GM19467 (cell line): ENCODE results near the gene SIRPG.
"Not testable (repeated sequence)": the region's sequence is repeated elsewhere in the genome, so short reads cannot be mapped to it uniquely, and the experiment has no call there.

Source experiments
- ATAC-seq: cut with Tn5 transposase; IDR thresholded peaks from one replicate; pipeline ENCODE4 v1.9.1; 2021; ENCODE audit warnings: mild to moderate bottlenecking, moderate library complexity; ENCODE audit not compliant: unreplicated experiment

The SIRPG gene

DNA sequence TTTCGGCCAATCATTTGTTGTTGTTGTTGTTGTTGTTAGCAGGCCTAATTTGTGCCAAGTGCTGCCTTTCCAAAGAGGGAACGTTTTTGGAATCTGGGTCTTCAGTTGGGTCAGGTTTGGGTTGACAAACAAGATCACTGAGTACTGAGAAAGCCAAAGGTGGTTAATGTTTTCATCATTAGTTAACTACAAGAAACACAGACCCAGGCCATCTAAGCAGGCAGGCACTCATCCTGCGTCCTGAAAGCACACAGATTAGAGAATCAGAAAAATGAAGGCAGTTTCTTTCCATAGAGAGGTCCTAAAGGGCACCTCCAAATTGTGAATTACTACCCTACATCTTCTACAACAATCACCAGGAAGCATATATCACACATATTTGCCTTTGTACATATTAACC lies 15.1 kb upstream of the SIRPG start:
- no peak for ATAC-seq

DNA sequence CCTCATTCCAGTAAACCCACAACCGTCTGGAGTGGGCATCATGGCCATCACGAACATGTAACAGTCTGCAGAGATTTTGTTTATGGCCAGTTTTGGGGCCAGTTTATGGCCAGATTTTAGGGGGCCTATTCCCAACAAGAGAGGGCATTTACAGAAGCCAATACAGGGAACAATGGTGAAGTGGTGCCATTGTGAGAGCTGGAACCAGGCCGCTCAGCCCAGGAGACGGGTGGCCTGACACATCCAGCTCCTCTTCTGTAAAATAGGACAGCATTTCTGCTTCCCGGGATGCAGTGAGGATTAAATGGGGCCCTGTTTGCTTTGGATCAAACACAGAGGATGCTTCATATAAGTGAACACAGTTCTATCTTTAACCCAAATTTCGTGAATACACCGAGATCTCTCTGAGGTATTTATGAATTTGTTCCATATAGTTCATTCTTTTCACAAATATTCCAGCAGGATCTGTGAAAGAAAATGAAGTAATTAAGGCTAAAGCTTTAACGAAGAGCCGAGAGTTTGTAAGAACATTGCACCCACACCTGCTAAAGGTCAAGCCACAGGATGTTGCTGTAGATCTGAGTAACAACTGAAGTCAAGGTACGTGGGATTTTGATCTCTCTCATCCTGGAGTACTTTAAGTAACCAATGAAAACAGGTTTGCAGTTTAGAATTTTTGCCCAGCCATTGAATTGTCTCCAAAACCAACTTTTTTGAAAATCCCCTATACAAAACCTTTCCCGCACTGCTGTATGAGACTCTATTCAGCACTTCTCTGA lies 14.5 kb upstream of the SIRPG start:
- ATAC-seq = no peak

DNA sequence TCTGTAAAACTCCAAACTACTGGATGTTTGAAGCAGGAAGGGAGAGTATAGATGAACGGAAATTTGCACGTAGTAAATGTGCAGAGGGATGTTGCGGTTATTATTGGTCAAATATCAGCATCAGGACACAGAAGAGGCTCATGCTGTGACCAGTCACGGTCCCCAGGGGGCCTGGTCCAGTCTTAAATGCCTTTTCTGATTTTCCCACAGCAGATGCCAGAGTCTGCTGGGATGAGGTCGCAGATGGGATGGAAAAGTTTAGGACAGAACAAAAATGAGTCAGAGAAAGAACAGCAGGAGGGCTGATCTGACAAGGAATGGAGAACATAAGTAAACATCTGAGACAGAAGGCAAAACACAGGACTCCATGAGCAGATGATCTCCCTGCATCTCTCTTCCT lies 11.7 kb upstream of the SIRPG start:
- ATAC-seq = no peak

DNA sequence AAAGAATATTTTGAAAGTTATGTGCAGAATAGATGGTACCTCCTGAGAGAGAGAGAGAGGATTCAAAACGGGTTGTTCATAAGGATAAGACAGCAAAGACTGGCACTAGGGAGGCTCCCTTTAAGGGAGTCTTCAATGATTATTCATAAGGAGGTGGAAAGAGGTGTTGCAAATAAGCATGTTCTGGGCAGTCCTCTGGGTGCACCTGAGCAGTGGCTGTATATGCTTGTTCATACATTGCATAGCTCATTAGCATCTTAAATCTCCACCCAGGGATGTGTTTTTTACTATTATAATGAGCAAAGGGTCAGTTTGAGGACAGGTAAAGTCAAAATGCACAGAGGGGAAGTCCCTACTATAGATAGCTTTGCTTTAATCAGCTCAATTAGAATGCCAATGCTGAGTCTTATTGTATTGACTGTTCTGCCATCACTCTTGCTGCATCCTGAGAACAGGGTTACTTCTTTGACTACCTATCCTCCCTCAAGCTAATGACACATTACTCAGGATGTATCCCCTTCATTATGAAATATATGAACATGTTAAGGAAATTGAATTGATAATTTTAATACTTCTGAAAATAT lies 10.0 kb upstream of the SIRPG start:
- ATAC-seq = no peak

DNA sequence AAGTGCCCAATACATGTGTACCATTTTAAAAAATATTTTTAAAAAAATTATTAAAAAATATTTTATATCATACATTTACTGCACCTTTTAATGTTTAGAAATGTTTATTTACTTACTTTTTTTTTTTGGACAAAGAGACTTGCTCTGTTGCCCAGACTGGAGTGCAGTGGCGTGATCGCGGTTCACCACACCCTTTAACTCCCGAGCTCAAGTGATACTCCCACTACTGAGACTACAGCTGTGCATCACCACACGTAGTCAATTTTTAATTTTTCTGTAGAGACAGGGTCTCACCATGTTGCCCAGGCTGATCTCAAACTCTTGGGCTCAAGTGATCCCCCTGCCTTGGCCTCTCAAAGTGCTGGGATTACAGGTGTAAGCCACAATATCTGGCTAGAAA lies 9.2 kb upstream of the SIRPG start:
- no peak for ATAC-seq

DNA sequence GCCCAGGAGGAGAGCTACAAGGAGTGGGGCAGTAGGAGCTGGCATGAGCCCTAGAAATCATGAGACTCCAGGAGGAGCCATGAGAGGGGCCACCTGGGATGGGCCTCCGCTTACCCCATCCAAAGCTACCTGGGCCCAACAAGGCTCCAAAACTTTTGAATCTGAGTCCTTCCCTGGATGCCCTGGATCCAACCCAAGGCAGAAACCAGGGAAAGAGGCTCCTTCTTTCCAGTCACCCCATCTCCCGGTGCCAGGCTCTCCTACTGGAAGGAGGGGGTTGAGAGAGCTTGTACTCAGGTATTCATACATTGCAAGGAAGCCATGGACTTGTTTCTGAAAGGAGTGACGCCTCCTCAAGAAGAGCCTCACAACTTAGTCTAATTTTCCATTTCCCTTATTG lies 7.8 kb upstream of the SIRPG start:
- ATAC-seq = no peak

DNA sequence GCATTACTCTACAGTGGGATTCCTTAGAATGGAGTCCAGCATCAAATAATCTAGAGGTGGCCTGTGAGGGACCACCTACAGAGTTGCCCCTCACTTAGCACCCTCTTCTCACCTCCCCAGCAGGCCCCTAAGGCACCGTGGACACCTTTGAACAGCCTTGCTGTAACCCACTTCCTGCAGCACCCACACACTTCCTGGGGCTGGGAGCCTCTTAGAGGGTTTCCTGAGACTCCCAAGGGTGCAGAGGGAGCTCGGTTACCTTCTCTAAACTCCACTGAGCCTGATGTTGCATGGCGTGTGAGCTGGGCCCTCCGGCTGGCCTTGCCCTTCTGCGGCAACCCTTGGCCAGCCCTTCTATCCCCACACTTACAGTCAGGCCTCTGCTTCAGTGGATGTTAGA lies 7.3 kb upstream of the SIRPG start:
- ATAC-seq = no peak

DNA sequence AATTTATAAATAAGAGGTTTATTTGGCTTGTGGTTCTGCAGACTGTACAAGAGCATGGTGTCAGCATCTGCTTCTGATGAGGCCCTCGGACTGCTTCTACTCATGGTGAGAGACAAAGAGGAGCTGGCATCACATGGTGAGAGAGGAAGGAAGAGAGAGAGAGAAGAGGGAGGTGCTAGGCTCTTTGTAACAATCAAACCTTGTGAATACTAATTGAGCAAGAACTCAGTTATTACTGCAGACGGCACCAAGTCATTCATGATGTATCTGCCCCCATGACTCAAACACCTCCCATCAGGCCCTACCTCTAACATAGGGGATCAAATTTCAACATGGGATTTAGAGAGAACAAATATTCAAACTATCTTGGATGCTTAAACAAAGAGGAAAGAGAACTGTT lies 6.3 kb upstream of the SIRPG start:
- no peak for ATAC-seq

DNA sequence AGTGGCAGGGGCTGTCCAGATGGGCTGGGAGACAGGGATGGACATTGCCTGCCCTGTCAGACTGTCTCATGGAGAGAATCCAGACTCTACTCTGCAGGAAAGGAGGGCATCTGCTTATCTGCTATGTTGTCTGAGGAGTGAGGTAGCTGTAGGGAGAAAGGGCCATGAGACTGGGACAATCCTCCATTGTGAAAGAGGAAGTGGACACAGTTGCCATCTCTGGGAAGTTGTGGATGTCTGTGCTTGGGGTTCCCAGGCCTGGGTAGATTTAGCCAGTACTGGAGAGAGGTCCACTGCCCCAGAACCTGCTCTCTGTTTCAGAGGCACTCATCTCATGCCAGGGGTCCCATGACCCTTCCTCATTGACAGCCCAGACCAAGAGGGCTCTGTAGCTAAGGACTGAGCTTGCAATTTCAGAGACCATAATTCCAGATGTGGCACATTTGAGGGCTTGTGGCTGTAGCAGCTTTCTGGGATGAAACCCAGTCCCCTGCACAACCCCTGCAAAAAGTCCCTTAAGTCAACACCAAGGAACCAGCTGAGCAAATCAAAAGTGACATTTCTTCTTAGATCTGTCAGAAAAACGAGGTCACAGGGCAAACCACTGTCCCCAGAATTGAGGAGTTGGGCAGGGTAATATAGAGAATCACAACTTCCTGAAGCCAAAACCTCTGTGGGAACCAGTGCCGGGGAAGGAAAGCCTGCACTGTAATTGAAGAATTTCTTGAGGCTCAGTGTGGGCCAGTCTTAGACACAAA lies 4.1 kb upstream of the SIRPG start:
- ATAC-seq = no peak

DNA sequence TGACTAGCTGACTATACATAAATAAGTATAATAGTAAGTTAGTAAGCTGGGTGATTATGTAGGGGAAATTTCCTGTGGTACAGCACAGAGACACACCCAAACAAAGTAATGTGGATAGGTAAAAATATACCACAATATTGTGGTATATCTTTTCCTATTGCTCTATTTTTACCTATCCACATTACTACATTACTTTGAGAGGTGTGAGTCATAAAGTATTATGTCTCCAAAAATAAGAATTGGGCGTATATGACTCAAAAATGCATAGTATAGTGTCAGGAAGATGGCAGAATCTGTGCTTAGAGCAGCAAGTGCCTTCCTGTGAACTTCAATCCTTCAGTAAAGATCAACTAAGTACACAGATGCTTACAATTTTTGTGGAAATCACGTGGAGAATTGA lies 2.7 kb upstream of the SIRPG start:
- no peak for ATAC-seq

DNA sequence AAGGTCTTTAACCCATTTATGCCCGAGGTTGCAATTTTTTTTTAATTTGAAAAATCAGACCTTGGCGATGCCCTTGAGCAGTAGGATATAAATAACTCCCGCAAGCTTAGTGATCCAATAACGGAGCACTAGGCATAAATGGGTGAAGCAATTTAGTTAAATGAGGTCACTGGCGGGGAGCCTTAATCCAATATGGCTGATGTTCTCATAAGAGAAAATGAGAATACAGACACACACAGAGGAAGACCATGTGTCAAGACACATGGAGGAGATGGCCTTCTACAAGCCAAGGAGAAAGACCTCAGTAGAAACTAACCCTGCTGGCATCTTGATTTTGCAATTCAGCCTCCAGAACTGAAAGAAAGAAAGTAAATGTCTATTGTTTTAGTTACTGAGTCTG lies 735 bp downstream of the SIRPG start:
- no peak for ATAC-seq

DNA sequence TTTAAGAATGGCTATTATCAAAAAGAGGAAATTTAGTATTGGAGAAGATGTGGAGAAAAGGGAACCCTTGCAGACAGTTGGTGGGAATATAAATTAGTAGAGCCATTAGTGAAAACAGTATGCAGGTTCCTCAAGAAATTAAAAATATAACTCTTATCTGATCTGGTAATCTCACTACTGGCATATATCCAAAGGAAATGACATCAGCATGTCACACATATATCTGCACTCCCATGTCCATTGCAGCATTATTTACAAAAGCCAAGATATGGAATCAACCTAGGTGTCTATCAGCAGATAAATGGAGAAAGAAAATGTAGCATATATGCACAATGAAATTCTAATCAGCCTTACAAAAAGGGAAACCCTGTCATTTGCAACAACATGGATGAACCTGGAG lies 2.6 kb downstream of the SIRPG start:
- no peak for ATAC-seq

DNA sequence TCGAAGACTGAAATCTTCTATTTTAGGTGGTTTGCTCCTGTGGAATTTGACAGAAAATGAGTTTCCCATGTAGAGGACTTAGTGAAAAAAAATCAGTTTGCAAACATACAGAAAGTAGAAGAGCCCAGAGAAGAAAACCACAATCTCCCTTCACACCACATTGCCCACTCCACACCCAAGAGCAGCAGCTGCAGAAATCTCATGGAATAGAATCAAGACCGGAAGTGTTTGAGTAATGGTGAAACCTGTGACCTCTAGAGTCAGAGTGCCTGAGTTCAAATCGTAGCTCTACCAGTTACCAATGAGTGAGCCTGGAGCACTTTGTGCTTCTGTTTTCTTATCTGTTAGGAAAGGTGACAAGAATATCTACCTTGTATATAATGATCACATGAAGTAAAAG lies 4.6 kb downstream of the SIRPG start:
- ATAC-seq = no peak

DNA sequence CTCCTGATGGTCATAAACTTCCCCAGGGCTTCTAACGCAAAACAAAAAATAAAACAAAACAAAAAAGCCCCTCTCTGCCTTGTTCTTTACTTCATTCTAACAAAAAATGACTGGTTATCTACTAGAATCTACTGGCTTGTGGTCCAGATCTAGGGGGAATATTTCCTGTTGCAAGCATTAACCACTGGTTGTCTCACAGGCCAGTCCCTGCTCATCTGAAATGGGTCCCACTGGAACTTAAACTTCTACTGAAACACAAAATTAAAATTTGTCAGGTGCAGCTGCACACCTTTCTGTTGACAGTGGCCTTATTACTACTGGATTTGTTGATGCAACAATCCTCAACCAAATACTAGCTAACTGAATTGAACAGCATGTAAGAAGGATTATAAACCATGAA lies 5.5 kb downstream of the SIRPG start:
- ATAC-seq = no peak

DNA sequence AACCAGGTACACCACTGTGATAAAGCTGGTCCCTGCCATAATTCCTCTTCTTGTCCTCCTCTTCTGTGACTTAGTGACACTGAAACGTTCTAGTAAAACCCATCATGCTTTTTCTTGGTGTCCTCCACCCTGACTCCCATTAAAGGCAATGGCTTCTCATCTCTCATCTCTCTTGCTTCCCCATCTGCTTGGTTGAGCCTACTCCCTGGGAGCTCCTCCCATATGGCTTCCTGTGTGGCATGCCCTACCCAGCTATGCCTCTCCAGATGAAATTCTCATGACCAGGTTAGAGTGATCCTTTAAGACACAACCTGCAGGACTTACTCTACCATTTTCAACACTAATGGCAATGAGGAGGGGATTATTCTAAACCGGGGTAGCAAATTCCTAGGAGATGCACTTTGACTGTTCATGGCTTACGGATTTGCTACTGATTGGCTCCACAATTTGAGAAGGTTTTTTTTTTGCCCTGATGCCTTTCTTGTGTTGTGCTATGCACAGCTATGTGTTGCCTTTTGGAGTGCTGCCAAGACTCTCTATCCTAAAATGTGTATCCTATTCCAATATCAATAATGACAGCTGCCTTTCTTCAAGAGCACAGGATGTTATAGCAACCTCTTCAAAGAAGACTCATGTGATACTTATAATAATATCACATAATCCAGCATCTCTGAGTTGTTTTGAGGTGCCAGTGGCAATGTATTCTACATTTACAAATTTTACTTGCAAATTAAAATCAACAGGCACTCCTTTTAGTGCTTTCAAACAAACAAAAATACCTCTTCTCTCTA lies 6.1 kb downstream of the SIRPG start:
- no peak for ATAC-seq

DNA sequence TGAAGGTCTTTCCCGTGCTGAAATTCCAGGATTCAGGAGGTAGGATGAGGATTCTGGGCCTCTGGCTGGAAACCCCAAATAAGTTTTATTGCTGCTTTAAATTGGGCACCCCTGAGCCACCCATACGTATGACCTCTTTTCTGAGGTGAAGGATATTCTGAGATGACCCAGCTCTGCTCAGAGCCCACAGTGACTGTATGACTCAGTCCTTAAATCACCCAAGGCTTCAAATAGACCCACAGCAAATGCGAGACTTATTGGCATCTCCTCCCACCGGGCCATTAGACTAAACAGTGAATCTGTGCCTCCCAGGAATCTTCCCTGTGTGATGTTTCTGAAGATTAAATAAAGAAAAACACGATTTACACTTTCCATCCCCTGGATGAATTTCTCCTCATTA lies 9.5 kb downstream of the SIRPG start:
- no peak for ATAC-seq

DNA sequence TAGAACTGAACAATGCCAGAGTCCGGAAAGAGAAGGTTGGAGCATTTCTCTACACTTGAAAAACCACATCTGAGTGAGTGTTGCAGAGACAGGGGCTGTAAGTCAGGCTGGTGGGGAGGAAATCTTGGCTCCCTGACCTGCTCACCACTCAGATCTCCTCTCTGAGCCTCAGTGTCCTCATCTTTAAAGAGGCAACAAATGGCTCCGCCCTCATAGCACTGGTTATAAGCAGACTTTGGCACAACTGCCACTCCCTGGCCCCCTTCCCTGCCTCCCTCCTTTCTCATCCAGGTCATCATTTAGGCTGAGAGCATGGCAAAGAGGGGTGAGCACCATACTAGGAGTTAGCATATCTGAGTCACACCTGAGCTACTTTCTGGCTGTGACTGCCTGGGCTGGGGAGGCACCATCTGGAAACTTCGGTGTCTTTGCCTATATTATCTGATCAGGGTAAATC lies 10.6 kb downstream of the SIRPG start:
- ATAC-seq = no peak

DNA sequence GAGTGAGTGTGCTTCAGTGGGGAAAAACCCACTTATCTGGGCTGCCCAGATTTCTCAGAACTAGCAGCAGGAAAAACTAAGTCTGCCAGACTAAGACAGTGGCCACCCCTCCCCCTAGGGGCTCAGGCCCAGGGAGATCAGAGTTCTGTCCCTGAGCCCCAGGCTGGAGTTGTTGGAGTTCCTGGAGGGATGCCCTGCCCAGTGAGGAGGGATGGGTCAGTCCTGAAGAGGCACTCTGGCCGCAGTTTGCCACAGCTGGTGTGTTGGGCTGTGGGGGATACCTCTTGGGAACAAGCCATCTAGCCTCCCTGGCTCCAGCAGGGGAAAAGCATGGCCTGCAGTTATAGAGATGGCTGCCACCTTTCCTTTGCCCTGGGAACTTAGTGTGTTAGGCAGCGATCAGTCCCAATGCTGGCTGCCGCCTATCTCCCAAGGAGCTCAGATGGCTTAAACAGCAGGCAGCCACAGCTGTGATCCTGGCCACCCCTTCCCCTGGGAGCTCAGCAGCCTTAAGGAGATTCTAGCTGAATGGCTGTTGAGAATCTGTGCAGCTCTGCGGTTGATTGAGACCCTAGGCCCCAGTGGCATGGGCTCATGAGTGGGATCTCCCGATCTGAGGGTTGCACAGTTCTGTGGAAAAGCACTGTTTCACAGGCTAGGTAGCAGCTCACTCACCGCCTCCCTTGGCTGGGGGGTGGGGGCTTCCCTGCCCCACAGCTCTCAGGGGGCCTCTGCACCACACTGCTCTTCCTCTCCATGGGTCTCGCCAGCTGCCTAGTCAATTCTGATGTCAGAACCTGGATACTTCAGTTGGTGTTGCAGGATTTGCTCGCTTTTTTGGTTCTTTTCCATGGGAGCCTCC lies 13.2 kb downstream of the SIRPG start:
- ATAC-seq = no peak

DNA sequence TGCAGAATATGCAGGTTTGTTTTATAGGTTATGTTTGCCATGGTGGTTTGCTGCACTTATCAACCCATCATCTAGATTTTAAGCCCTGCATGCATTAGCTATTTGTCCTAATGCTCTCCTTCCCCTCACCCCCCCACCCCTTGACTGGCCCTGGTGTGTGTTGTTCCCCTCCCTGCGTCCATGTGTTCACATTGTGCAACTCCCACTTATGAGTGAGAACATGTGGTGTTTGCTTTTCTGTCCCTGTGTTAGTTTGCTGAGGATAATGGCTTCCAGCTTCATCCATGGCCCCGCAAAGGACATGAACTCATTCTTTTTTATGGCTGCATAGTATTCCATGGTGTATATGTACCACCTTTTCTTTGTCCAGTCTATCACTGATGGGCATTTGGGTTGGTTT lies 18.9 kb downstream of the SIRPG start:
- ATAC-seq = not testable (repeated sequence)

DNA sequence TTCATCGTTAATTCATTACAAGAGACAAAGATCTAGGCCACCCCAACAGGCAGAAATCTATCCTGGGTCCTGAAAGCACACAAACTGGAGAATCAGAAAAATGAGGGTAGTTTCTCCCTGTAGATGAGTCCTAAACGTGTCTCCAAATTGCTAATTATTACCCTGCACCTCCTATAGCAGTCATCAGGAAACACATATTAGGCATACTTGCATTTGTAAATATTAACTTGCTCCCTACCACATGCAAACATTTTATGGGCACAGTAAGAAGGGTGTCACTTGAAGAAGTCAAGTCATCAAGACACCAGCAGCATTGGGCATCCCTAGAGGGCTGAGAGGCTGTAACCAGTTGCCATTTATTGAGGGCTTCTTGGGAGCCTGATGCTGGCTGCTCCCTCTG lies 19.8 kb downstream of the SIRPG start:
- ATAC-seq = no peak
